GM12878 (cell line): ENCODE measurements around the gene RAD18. TPM values are rescaled to one million over a fixed set of nuclear protein-coding genes. Genes with fewer than 3 reads are reported as not detected.

Experiments used
- ATAC-seq: fragments of 200-7000 bp; cut with Tn5 transposase; 3 replicates; pipeline ENCODE4 v1.9.1; 2020; ENCODE audit warnings: mild to moderate bottlenecking, moderate library complexity
- BruUV-seq: library from RNA; stranded (reverse); fragments of 400-500 nt; replicated peaks from 2 replicates; lab custom pipeline; 2021; lab: Mats Ljungman, UMichigan
- CTCF ChIA-PET: fragments of 300-600 bp; sonication (Branson Sonifier 250); formaldehyde crosslinking; extraction: SDS; loops from one replicate; lab custom pipeline; 2021; ENCODE audit warnings: inconsistent platforms; lab: Yijun Ruan, JAX
- POLR2A ChIA-PET: fragments of 350-600 bp; formaldehyde crosslinking; extraction: SDS; loops from one replicate; lab custom pipeline; 2021; ENCODE audit warnings: inconsistent platforms; lab: Charles Lee
- RAD21 ChIA-PET: fragments of 300-600 bp; sonication (Branson Sonifier 250); formaldehyde crosslinking; loops from one replicate; lab custom pipeline; 2023; ENCODE audit warnings: antibody characterized with exemption; ENCODE audit not compliant: unreplicated experiment; lab: Charles Lee
- SMC1A ChIA-PET: fragments of 300-600 bp; sonication (Branson Sonifier 250); formaldehyde crosslinking; loops from one replicate; lab custom pipeline; 2023; ENCODE audit not compliant: unreplicated experiment, uncharacterized antibody; lab: Charles Lee
- DNase-seq: peaks from one replicate; pipeline ENCODE4 v3.0.0-alpha.2; 2011; ENCODE audit warnings: low read depth, low spot score
- FAIRE-seq: peaks from 3 replicates; lab custom pipeline; 2011; peaks lifted over from hg19 to GRCh38; lab: Jason Lieb, UNC
- H2AFZ ChIP-seq: 2 replicates; pipeline ENCODE4 v1.6.0; 2011; ENCODE audit warnings: low read depth, low read length, control low read depth; ENCODE audit not compliant: control insufficient read depth
- H3K27ac ChIP-seq: 2 replicates; pipeline ENCODE4 v1.5.1; 2011; ENCODE audit warnings: control low read depth; ENCODE audit not compliant: control insufficient read depth, insufficient read depth
- H3K27me3 ChIP-seq, 2 experiments: replicated peaks in 1 of 2; 2 replicates each; pipeline versions ENCODE4 v1.6.0 to v1.6.1; 2011; ENCODE audit warnings: low read length in 1 of 2; ENCODE audit not compliant: control insufficient read depth in 2 of 2, insufficient read depth in 2 of 2
- H3K36me3 ChIP-seq, 2 experiments: 2 replicates each; pipeline ENCODE4 v1.5.1; 2011; ENCODE audit warnings: low read length in 1 of 2; ENCODE audit not compliant: control insufficient read depth in 2 of 2, insufficient read depth in 2 of 2
- H3K4me1 ChIP-seq: 2 replicates; pipeline ENCODE4 v1.6.1; 2011; ENCODE audit warnings: mild to moderate bottlenecking, low read length, moderate library complexity, mixed read lengths; ENCODE audit not compliant: control insufficient read depth, insufficient read depth
- H3K4me2 ChIP-seq: 2 replicates; pipeline ENCODE4 v1.6.0; 2011; ENCODE audit warnings: control low read depth; ENCODE audit not compliant: control insufficient read depth, insufficient read depth
- H3K4me3 ChIP-seq: fragments of 200-600 bp; sonication (generic); 2 replicates; pipeline ENCODE4 v1.5.1; 2016
- H3K79me2 ChIP-seq: 2 replicates; pipeline ENCODE4 v1.6.0; 2011; ENCODE audit warnings: low read length; ENCODE audit not compliant: control insufficient read depth, insufficient read depth
- H3K9ac ChIP-seq: 2 replicates; pipeline ENCODE4 v1.8.0; 2011; ENCODE audit warnings: low read length, control low read depth, mixed read lengths; ENCODE audit not compliant: control insufficient read depth, insufficient read depth
- H3K9me3 ChIP-seq: replicated peaks from 3 replicates; pipeline ENCODE4 v1.5.1; 2011; ENCODE audit warnings: mild to moderate bottlenecking, low read length; ENCODE audit not compliant: control insufficient read depth, insufficient read depth
- H4K20me1 ChIP-seq: 2 replicates; pipeline ENCODE4 v1.6.0; 2011; ENCODE audit not compliant: control insufficient read depth, insufficient read depth
- ATF2 ChIP-seq: IDR thresholded peaks from 2 replicates; pipeline ENCODE4 v1.6.1; 2012; ENCODE audit warnings: low read length, inconsistent platforms
- ATF3 ChIP-seq: IDR thresholded peaks from 2 replicates; pipeline ENCODE4 v1.6.1; 2011; ENCODE audit warnings: low read depth, mild to moderate bottlenecking, low read length, moderate library complexity, borderline replicate concordance; ENCODE audit errors: extremely low read depth
- ATF7 ChIP-seq: fragments of 450-650 bp; IDR thresholded peaks from 2 replicates; pipeline ENCODE4 v1.6.1; 2016; ENCODE audit warnings: low read depth, mild to moderate bottlenecking
- BCL11A ChIP-seq: IDR thresholded peaks from 2 replicates; pipeline ENCODE4 v1.6.1; 2011; ENCODE audit warnings: low read depth, low read length
- BMI1 ChIP-seq: fragments of 450-650 bp; IDR thresholded peaks from 2 replicates; pipeline ENCODE4 v1.6.1; 2016; ENCODE audit warnings: mild to moderate bottlenecking, moderate library complexity, borderline replicate concordance
- CREM ChIP-seq: IDR thresholded peaks from 2 replicates; pipeline ENCODE4 v1.6.1; 2014; ENCODE audit warnings: antibody characterized with exemption, low read depth
- ELK1 ChIP-seq: IDR thresholded peaks from 2 replicates; pipeline ENCODE4 v1.6.1; 2012; ENCODE audit warnings: low read depth, low read length, improper control_type of control experiment
- IKZF2 ChIP-seq, 2 experiments: fragments of 450-650 bp; IDR thresholded peaks; 2 replicates each; pipeline ENCODE4 v1.6.1; 2017; ENCODE audit warnings: mild to moderate bottlenecking in 2 of 2, moderate library complexity in 2 of 2
- MTA3 ChIP-seq: IDR thresholded peaks from 2 replicates; pipeline ENCODE4 v1.6.1; 2012; ENCODE audit warnings: low read length, inconsistent platforms, borderline replicate concordance
- MXI1 ChIP-seq: fragments of 150-350 bp; IDR thresholded peaks from 2 replicates; pipeline ENCODE4 v1.6.1; 2011; ENCODE audit warnings: low read depth, mild to moderate bottlenecking, inconsistent platforms, low read length, improper control_type of control experiment
- NR2F1 ChIP-seq: fragments of 450-650 bp; conservative IDR thresholded peaks from 2 replicates; pipeline ENCODE4 v1.6.1; 2017; ENCODE audit warnings: mild to moderate bottlenecking
- POLR2AphosphoS2 ChIP-seq: IDR thresholded peaks from 2 replicates; pipeline ENCODE4 v1.6.1; 2011; ENCODE audit warnings: low read depth, mild to moderate bottlenecking, low read length, improper control_type of control experiment, moderate library complexity
- REST ChIP-seq: IDR thresholded peaks from 2 replicates; pipeline ENCODE4 v1.6.1; 2012; ENCODE audit warnings: mild to moderate bottlenecking, low read depth, low read length
- SIN3A ChIP-seq: IDR thresholded peaks from 2 replicates; pipeline ENCODE4 v1.6.1; 2012; ENCODE audit warnings: low read depth, low read length, improper control_type of control experiment
- TCF3 ChIP-seq: IDR thresholded peaks from 2 replicates; pipeline ENCODE4 v1.6.1; 2012; ENCODE audit warnings: low read depth, mild to moderate bottlenecking, low read length, borderline replicate concordance; ENCODE audit not compliant: insufficient read depth
- ZZZ3 ChIP-seq: IDR thresholded peaks from 2 replicates; pipeline ENCODE4 v1.6.1; 2011; ENCODE audit warnings: low read depth; ENCODE audit not compliant: control insufficient read depth, insufficient read length
- WGBS: methylation state at CpG from one replicate; pipeline ENCODE4 v1.1.6; 2016; ENCODE audit warnings: low lambda C conversion rate; ENCODE audit not compliant: insufficient replicate concordance, insufficient coverage; ENCODE audit errors: missing lambda C conversion rate; 5-methylcytosine and 5-hydroxymethylcytosine counted together
- in situ Hi-C: fragments of 300-500 bp; cut with MboI; formaldehyde crosslinking; loops from 9 replicates; pipeline ENCODE4 v1.14.3; 2018; ENCODE audit warnings: mixed read lengths
- intact Hi-C: fragments of 100-400 bp; cut with micrococcal nuclease; formaldehyde crosslinking; loops from one replicate; pipeline ENCODE4 v1.14.2; 2022; ENCODE audit not compliant: unreplicated experiment
- polyA plus RNA-seq, 11 experiments: library from polyadenylated mRNA; depleted of rRNA in 4 of 11; unstranded in 6 of 11; stranded (reverse) in 5 of 11; fragments of >200 nt; fragmentation: Nextera tagmentation in 4 of 11; fragmentation: Illumina TruSeq in 1 of 11; extraction: Ambion mirVana in 4 of 11; extraction: Trizol in 1 of 11; gene quantifications; 1 replicate in 1 of 11; 2 replicates in 10 of 11; pipeline versions ENCODE4 v1.2.1 to v1.2.3, GENCODE V29; 2011 to 2016; ENCODE audit warnings: inconsistent platforms in 2 of 11, missing spikeins in 2 of 11, low read depth in 1 of 11
- total RNA-seq, 4 experiments: library from RNA; depleted of rRNA in 3 of 4; stranded (reverse); fragments of >200 nt in 3 of 4; fragmentation: Illumina TruSeq in 1 of 4; extraction: Trizol in 1 of 4; gene quantifications; 2 replicates each; pipeline versions ENCODE4 v1.2.1 to v1.2.3, GENCODE V29; 2013 to 2021

Gene RAD18
- total and polyA plus RNA-seq, 10 of the 15 experiments (the other 5 are each of a cell fraction or from before 2014, with no cell fraction given) = 8.7 to 38.6 (median 19.2) TPM

GRCh38 chr3:8986741-8987140 is 23.5 kb upstream of the RAD18 start:
- in situ Hi-C loops (no loop called here), intact Hi-C loops (no loop called here)
- Histone ChIP-seq H3K79me2 (no peaks in the 10 kb centered on the region), H3K4me1 (no peaks in the 10 kb centered on the region), H4K20me1 (no peaks in the 10 kb centered on the region), H3K4me2 (no peak overlapping the region), H3K27ac (no peak overlapping the region), H2AFZ (no peak overlapping the region), H3K27me3 (no peaks in the 10 kb centered on the region), H3K9ac (no peak overlapping the region), H3K4me3 (no peak overlapping the region), H3K9me3 (no peaks in the 10 kb centered on the region), H3K36me3 (no peaks in the 10 kb centered on the region)
- no peak for DNase-seq
- ATAC-seq = no peak
- BruUV-seq = no TSS peak
- CTCF ChIA-PET = interaction anchor here (1.0 to 4.6 kb wide), 10 partner anchors 10 to 316 kb away, joined by 3 to 56 read pairs (median 6); partner anchors contain the start of gene SRGAP3
- FAIRE-seq = no peak
- POLR2A ChIA-PET = no interaction called here
- RAD21 ChIA-PET = interaction anchor here (0.7 to 1.8 kb wide), 3 partner anchors 82 to 323 kb away, joined by 3 to 5 read pairs (median 3); no protein-coding TSS in a partner anchor
- SMC1A ChIA-PET = interaction anchor here (2.4 to 2.5 kb wide), 3 partner anchors 79 to 315 kb away, joined by 7 to 10 read pairs (median 7); no protein-coding TSS in a partner anchor
- 13% methylated on average over 6 of the region's 6 CpGs for WGBS
- TF ChIP-seq ELK1 (no peak), IKZF2 (IDR thresholded peaks at IDR 0.05) (no peak), MXI1 (no peak), ATF7 (no peak), BMI1 (no peak), CREM (no peak), NR2F1 (no peak), TCF3 (no peak), ATF3 (no peak), BCL11A (no peak), ZZZ3 (no peak), POLR2AphosphoS2 (no peak), REST (no peak), ATF2 (no peak), MTA3 (no peak), SIN3A (no peak)
